HG03159 (cell line): ENCODE data around the gene MEIKIN.

Source experiments
- ATAC-seq: cut with Tn5 transposase; IDR thresholded peaks from one replicate; pipeline ENCODE4 v1.9.1; 2021; ENCODE audit warnings: mild to moderate bottlenecking, moderate library complexity; ENCODE audit not compliant: unreplicated experiment

Gene MEIKIN

GRCh38 chr5:131945551-131946168 is at the start of gene MEIKIN:
MEIKIN (minus strand) TSS chr5:131945663; CDS start chr5:131945505, 158 bp downstream.
- no peak for ATAC-seq

- no peak for ATAC-seq
Observed at GRCh38 chr5:131994533-131995226, 49.2 kb upstream of the MEIKIN start.

GRCh38 chr5:131994090-131994489 is 48.6 kb upstream of the MEIKIN start:
- no peak for ATAC-seq

GRCh38 chr5:131993676-131994075 is 48.2 kb upstream of the MEIKIN start:
- ATAC-seq, result no peak

GRCh38 chr5:131992370-131992769 is 46.9 kb upstream of the MEIKIN start:
- no peak for ATAC-seq

- no peak for ATAC-seq
Observed at GRCh38 chr5:131991593-131992324, 46.3 kb upstream of the MEIKIN start.

- no peak for ATAC-seq
Observed at GRCh38 chr5:131990716-131991115, 45.3 kb upstream of the MEIKIN start.

GRCh38 chr5:131988601-131989000 is 43.1 kb upstream of the MEIKIN start:
- no peak for ATAC-seq

- ATAC-seq, result no peak
Observed at GRCh38 chr5:131987251-131987650, 41.8 kb upstream of the MEIKIN start.

- no peak for ATAC-seq
Observed at GRCh38 chr5:131986161-131986912, 40.9 kb upstream of the MEIKIN start.

- ATAC-seq, result no peak
Observed at GRCh38 chr5:131984956-131985665, 39.6 kb upstream of the MEIKIN start.

- no peak for ATAC-seq
Observed at GRCh38 chr5:131983244-131983771, 37.8 kb upstream of the MEIKIN start.

- ATAC-seq, result no peak
Observed at GRCh38 chr5:131981516-131981915, 36.1 kb upstream of the MEIKIN start.

- no peak for ATAC-seq
Observed at GRCh38 chr5:131980696-131981095, 35.2 kb upstream of the MEIKIN start.

GRCh38 chr5:131979816-131980215 is 34.4 kb upstream of the MEIKIN start:
- no peak for ATAC-seq

GRCh38 chr5:131977212-131977604 is 31.7 kb upstream of the MEIKIN start:
- ATAC-seq, result no peak

- no peak for ATAC-seq
Observed at GRCh38 chr5:131976414-131977211, 31.1 kb upstream of the MEIKIN start.

GRCh38 chr5:131974956-131975726 is 29.7 kb upstream of the MEIKIN start:
- no peak for ATAC-seq

GRCh38 chr5:131974622-131974955 is 29.1 kb upstream of the MEIKIN start:
- no peak for ATAC-seq
